T-helper 1 cell treated with Interleukin-12 subunit alpha and Interleukin-12 subunit beta and Interleukin-4 antibody, amounts not matched to agents 30 ng/mL and 1 ng/mL, for 36 hours (primary cell): Measurements from ENCODE around the gene TXLNG. TPM values are rescaled to one million over a fixed set of nuclear protein-coding genes. Genes with fewer than 3 reads are reported as not detected.

Experiments used
- intact Hi-C: fragments of 100-400 bp; cut with micrococcal nuclease; formaldehyde crosslinking; loops from one replicate; pipeline ENCODE4 v1.15.1; 2024
- total RNA-seq: library from RNA; stranded (reverse); gene quantifications from 2 replicates; pipeline ENCODE4 v1.2.3, GENCODE V29; 2022

TXLNG gene
- total RNA-seq, 1 donor from 2014 or later, result 13.0 TPM

DNA sequence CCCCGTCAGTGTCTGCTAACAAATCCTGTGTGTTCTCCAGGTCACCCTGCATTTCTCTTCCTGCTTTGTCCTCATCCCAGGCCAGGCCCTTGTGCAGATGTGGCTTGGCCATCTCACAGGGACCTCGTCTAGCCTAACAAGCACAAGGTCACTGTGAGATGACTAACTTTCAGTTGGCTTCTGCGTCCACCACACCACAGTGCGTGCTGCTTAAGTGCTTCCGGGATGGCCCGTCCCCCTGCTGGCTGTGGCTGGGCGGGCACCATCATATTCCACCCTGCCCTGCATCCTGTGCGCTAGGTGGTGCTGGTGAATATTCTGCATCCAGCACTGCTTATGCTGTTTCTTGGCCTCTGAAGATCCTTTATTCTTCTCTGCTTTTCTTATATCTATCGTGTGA lies 50.1 kb downstream of the TXLNG start:
- intact Hi-C loops, result no loop called here

- intact Hi-C loops, result no loop called here
Measured at GRCh38 chrX:16838202-16839066, 52.2 kb downstream of the TXLNG start.

DNA sequence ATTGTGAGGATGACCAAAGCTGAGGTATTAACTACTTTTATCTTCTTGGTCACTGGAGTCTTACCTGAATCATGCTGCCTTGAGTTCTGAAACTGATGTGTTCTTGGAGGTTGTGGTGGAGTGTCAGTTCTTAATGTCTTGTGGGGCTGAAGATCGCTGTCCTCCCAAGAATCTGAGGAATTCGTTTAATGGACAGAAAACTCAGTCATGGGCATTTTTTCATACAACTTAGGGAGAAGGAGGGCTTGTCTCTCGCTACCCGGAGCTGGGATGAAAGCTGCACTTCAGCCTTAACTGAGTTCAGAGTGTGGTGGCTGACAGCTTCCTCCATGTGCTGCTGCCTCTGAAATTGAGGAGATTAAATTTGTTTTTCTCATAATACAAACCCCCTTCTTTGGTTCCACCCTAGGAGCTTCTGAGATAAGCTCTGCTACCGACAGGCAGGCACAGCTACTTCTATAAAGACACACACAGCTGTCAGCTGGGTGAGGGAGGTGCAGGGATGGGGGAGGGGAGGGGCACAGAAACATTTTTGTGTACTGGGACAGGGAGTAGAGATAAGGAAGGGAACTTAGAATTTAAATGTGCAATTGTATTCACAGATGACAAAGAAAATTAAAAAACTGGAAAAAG lies 53.1 kb downstream of the TXLNG start:
- intact Hi-C loops, result no loop called here

DNA sequence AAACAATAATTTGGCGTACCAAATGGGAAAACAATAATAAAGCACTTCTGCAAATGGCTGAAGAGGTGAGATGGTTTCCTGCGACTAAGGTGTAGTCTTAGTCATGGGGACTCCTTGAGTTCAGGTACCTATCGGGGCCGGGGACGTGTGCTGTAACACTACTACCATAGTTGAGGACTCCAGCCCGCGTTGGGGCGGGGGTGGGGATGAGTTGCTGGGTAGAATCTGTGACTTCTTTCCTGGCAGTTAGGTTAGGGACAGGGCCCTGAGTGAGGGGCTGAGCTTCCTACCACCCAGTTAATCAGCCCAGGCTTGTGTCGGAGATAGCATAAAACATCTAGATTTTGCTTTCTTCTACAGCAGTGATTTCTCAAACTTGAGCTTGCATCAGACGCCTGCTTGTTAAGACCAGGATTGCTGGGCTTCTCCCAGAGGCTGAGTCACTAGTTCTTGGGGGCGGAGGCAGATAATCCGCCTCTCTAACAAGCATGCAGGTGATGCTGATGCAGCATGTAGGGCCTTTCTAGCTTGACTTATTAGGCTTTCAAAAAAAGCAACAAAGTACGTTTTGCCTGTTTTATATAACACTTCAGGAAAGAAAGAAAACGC lies 53.7 kb downstream of the TXLNG start:
- intact Hi-C loops, result no loop called here

- intact Hi-C loops, result no loop called here
Measured at GRCh38 chrX:16842684-16843083, 56.4 kb downstream of the TXLNG start.

- intact Hi-C loops, result no loop called here
Measured at GRCh38 chrX:16843208-16843909, 57.1 kb downstream of the TXLNG start.

DNA sequence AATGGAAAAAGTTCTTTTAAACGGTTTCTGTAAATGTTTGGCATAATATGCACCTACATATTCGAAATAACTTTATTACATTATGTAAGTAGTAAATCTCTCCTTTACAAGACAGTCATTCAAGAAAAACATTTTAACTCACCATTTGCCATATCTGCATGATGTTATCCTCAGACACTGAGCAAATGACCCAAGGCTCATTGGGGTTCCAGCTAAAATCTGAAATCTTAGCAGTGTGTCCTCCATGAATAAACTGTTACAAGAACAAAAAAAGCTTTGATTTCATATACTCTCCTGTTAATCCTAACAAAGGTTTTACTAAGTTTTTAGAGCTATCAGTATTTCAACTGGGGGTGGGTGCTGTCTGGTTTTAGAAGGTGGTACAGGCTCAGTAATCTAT lies 59.4 kb downstream of the TXLNG start:
- intact Hi-C loops, result no loop called here

DNA sequence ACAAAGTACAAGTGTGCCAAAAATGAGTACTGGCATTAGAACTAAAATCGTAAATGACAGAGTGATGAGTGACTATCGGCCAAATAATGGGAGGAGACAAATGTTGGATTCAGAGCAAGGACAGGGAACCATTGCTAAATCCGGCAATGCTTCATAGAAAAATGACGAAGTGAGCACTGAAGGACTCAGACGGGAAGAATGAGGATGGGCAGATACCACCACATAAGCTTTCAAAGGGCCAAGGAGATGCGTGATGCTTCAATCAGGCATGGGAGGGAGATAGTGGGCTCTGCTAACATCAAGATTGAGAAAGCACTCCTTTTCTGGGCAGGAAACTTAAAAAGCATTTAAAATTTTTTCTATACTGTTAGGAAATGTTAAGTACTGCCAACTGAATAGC lies 62.3 kb downstream of the TXLNG start:
- intact Hi-C loops, result no loop called here

- intact Hi-C loops, result no loop called here
Measured at GRCh38 chrX:16851421-16851820, 65.2 kb downstream of the TXLNG start.

- intact Hi-C loops, result no loop called here
Measured at GRCh38 chrX:16851827-16852226, 65.6 kb downstream of the TXLNG start.

DNA sequence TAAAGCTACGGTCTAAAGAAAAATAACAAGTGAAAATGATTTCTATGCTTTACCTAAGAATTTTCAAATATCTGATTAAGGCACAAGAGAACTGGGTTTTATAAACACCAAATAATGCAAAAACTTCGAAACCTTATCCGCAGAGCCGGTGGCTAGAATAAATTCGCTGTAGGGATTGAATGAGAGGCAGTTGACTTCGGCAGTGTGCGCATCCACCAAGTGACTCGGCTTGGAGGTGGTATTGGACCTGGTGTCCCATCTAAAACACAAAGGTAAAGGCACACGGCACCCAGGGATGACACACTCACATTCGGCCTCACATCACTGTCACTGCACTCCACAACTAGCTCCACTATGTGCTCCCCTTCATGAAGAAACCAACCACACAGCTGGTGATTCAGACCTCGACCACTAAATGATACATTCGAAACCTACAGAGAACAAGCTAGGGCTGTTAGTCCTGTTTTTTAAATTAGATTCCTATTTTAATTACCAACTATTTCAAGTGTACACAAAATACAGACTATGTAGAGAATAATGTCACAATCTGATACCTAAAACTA lies 66.4 kb downstream of the TXLNG start:
- intact Hi-C loops, result no loop called here

- intact Hi-C loops, result no loop called here
Measured at GRCh38 chrX:16853537-16853936, 67.3 kb downstream of the TXLNG start.

- intact Hi-C loops, result loop anchor here (1.0 kb wide), 1 partner anchor 15 kb away; the partner anchor contains the start of gene RBBP7
Measured at GRCh38 chrX:16855363-16856075, 69.3 kb downstream of the TXLNG start.

DNA sequence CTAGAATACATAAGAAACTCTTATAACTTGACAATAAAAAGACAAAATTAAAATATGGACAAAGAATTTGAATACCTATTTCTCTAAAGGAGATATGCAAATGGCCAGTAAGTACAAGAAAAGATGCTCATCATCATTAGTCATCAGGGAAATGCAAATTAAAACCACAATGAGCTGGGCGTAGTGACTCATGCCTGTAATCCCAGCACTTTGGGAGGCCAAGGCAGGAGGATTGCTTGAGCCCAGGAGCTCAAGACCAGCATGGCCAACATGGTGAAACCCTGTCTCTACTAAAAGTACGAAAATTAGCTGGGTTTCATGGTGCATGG lies 69.8 kb downstream of the TXLNG start:
- intact Hi-C loops, result loop anchor here (1.0 kb wide), 1 partner anchor 14 kb away; the partner anchor contains the start of gene RBBP7

- intact Hi-C loops, result loop anchor here (1.0 kb wide), 1 partner anchor 14 kb away; the partner anchor contains the start of gene RBBP7
Measured at GRCh38 chrX:16856744-16857143, 70.5 kb downstream of the TXLNG start.

DNA sequence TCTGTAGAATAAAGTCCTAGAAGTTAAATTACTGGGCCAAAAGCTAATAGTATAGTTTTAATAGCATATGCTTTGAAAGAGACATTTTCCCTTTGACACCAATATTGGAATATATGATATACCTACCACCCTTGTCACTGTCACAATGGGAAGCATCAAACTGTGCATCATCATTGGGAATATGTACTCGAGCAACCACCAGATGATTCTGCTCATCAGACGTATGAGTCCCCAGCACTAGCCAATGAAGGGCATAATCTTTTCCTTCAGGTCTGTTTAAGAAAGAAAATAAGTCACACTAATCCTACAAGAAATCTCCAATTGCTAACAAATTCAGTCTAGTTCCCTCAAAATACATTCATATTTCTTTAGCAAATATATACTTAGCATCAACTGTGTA lies 76.6 kb downstream of the TXLNG start:
- intact Hi-C loops, result no loop called here

DNA sequence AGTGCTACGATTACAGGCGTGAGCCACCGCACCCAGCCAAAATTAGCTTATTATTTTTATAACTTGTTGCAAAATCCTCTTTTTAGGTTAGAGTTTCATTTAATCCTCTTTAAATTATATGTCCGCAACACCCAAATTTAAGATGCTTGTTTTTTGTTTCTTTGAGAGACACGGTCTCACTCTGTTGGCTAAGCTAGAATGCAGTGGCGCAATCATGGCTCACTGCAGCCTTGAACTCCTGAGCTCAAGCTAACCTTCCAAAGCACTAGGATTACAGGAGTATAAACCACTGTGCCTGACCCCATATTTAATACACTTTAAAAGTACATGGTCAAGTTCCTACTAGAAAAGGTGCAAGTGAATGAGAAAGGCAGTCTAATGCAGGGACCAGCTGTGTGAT lies 81.7 kb downstream of the TXLNG start:
- intact Hi-C loops, result no loop called here

- intact Hi-C loops, result loop anchor here (1.0 kb wide), 1 partner anchor 10 kb away; no protein-coding TSS in a partner anchor
Measured at GRCh38 chrX:16868920-16869319, 82.7 kb downstream of the TXLNG start.

GRCh38 chrX:16869393-16870094 lies 83.3 kb downstream of the TXLNG start:
- intact Hi-C loops, result loop anchor here (1.0 to 5.0 kb wide), 11 partner anchors 10 to 1532 kb away; partner anchors contain the start of genes CA5B, PIGA, REPS2 and SYAP1
